Measurements from ENCODE around the gene APBA2.

Gene APBA2

GRCh38 chr15:28897861-28898585, 12.2 kb downstream of the APBA2 start:
- Mint-ChIP-seq H3K9me3 (no peaks in the 10 kb centered on the region), H3K36me3 (no peaks in the 10 kb centered on the region), H3K27ac (no peak overlapping the region), H3K4me3 (no peak overlapping the region), H3K4me1 (peaks cover 8 to 13% of the 10 kb centered on the region in 2 donors), H3K27me3 (peaks cover 6 to 11% of the 10 kb centered on the region in 2 donors)
- DNase-seq (no peak), ATAC-seq (replicated peaks) (no peak)

- no peak overlapping the region for H3K27ac Mint-ChIP-seq
- no peaks in the 10 kb centered on the region for H3K36me3 Mint-ChIP-seq
- H3K4me1 Mint-ChIP-seq: peaks cover 8 to 13% of the 10 kb centered on the region in 2 donors
- H3K9me3 Mint-ChIP-seq: no peaks in the 10 kb centered on the region
- peaks cover 5 to 10% of the 10 kb centered on the region in 2 donors for H3K27me3 Mint-ChIP-seq
- DNase-seq: no peak
- ATAC-seq (replicated peaks): no peak
- H3K4me3 Mint-ChIP-seq: no peak overlapping the region
Measured at GRCh38 chr15:28899061-28899738, 13.4 kb downstream of the APBA2 start.

DNA sequence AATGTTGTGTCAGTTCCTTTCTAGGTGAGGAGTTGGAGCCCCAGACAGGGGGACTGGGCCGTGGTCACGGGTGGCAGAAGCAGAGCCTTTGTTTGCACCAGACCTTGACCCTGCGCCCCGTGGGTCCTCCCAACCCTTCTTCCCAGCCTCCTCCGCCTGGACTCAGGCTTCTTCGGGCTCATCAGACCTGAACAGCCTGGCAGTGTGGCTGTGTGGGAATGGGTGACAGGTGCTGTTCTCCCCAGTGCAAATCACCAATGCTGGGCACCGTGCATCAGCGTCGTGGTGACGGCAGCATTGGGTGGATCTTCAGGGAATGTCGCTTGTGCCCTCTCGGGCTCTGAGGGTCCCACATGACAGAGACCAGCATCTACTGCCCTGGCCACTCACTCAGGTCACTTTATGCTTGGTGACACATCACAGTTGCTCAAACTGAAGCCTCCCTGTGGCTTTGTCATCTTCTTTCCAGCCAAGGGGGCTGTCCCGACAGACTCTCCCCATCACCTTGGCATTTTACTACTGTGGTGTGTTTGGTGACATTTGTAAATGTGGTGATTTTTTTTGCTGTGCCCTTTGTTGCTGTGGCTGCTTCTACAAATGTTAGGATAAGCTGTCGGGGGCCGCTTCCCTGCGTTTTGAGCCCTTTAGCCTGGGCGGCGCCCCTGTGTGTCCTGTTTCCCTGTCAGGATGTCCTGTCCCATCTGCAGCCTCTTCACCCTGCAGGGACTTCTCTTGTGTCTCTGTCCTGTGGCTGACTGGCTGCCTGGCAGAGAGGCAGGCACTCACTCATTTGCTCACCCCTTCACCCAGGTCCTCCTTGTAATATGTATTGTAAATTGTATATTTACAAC, 14.5 kb downstream of the APBA2 start:
- Mint-ChIP-seq H3K4me1 (peaks cover 8 to 13% of the 10 kb centered on the region in 2 donors), H3K36me3 (no peaks in the 10 kb centered on the region), H3K4me3 (no peak overlapping the region), H3K9me3 (no peaks in the 10 kb centered on the region), H3K27me3 (peaks cover 3 to 5% of the 10 kb centered on the region in 2 donors), H3K27ac (no peak overlapping the region)
- ATAC-seq (replicated peaks) (peak; percentile 82 to 87), DNase-seq (peak; percentile 8)

DNA sequence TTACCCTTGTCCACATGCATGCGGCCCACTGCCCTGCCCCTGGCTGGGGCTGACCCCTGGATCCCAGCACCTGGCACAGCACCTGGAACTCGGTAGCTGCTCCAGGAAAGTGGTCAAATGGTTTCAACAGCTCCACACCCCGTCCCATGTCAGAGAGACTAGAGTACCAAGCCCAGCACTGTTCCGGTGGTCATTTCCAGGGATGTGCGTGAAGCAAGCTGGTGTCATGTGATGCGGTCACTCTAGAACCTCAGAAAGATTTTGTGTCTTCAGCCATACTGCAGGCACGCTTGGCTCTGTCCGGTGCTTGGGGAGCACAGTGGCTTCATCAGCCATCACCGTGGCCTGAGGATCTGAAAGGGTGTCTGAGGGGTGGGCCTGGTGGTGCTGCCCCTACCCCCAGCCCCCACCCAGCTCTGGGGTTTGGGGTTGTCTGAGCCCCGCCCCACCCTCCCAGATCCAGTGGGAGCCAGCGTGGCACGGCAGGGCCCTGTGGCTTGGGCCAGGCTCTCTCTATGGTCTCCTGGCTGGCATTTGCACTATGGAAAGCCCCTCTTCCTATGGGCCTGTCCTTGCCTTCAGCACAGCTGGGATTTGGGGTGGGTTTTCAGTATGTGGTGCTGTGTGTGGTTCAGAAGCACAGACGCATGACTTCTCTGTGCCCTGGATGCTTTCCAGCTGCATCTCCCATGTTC, 15.3 kb downstream of the APBA2 start:
- Mint-ChIP-seq H3K9me3 (no peaks in the 10 kb centered on the region), H3K27ac (no peak overlapping the region), H3K4me1 (peaks cover 8 to 13% of the 10 kb centered on the region in 2 donors), H3K36me3 (no peaks in the 10 kb centered on the region), H3K27me3 (peaks cover 3 to 5% of the 10 kb centered on the region in 2 donors), H3K4me3 (no peak overlapping the region)
- DNase-seq (no peak), ATAC-seq (replicated peaks) (peak in 1 of 2 donors; percentile 4)

- Mint-ChIP-seq H3K27ac (no peak overlapping the region), H3K9me3 (no peaks in the 10 kb centered on the region), H3K36me3 (no peaks in the 10 kb centered on the region), H3K4me1 (peaks cover 8 to 13% of the 10 kb centered on the region in 2 donors), H3K4me3 (no peak overlapping the region), H3K27me3 (peaks cover 3 to 8% of the 10 kb centered on the region in 2 donors)
- DNase-seq (no peak), ATAC-seq (replicated peaks) (no peak)
Measured at GRCh38 chr15:28901587-28901980, 15.8 kb downstream of the APBA2 start.

- H3K9me3 Mint-ChIP-seq: no peaks in the 10 kb centered on the region
- ATAC-seq (replicated peaks) (no peak), DNase-seq (no peak)
- H3K27ac Mint-ChIP-seq: no peak overlapping the region
- H3K4me3 Mint-ChIP-seq: no peak overlapping the region
- H3K27me3 Mint-ChIP-seq: peaks cover 3 to 8% of the 10 kb centered on the region in 2 donors
- H3K4me1 Mint-ChIP-seq: peaks cover 8 to 13% of the 10 kb centered on the region in 2 donors
- no peaks in the 10 kb centered on the region for H3K36me3 Mint-ChIP-seq
Measured at GRCh38 chr15:28901987-28902745, 16.4 kb downstream of the APBA2 start.

DNA sequence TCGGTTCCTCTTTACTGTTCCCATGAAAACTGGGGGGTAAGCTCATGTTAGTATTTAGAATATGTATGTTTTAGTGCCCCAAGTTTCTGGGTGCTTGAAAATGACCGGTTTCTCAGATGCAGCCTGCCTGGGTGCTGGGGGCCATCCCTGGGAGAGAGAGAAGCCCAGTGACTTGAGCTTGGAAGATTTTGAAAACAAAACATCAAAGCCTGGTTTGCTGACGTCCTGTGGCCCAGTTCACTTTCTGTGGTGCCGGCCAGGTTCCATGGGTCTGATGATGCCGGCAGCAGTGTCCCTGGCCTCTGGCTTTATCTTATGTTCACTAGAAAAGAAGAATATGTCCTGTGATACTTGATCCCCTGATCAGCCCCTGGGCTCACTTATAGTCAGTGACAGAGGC, 17.1 kb downstream of the APBA2 start:
- Mint-ChIP-seq H3K4me3 (no peak overlapping the region), H3K36me3 (no peaks in the 10 kb centered on the region), H3K9me3 (no peaks in the 10 kb centered on the region), H3K27me3 (peaks cover 3 to 6% of the 10 kb centered on the region in 2 donors), H3K27ac (no peak overlapping the region), H3K4me1 (peaks cover 8 to 13% of the 10 kb centered on the region in 2 donors)
- DNase-seq (no peak), ATAC-seq (replicated peaks) (no peak)

DNA sequence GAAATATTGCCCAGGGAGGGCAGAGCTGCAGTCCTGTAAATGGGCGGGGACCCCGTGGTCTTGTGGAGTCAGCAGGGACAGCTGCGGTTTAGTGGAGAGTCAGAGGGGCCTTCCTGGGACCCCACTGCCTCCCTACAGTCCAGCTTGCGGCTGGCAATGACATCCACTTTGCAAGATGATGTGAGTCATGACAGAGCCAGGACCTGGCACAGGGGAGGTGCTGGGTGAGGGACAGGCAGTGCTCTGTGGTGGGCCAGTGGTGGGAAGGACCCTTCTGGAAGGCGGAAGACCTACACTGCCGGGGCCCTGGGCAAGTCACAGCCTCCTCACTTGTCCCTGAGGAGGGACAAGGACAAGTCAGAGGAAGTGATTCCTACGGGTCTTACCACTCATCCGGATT, 17.8 kb downstream of the APBA2 start:
- H3K4me1 Mint-ChIP-seq: peaks cover 8 to 13% of the 10 kb centered on the region in 2 donors
- no peak for ATAC-seq (replicated peaks)

DNA sequence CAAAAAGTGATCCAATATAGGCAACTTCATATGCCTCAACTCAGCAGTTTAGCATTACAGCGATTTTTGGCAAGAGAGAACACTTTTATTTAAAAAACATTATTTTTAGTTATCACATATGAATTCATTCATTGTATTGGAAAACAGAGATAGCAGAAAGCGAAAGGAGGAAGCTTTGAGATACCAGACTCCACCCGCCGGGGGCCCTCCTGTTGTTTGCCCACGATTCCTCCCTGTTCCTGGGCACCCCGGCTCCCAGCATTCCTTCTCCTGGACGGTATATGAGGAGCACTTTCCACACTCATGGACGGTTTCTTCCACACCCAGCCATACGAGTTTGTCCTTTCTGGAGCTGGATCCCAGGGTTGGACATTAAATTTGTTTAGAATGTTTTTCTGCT, 18.2 kb downstream of the APBA2 start:
- H3K4me3 Mint-ChIP-seq: no peak overlapping the region
- DNase-seq (no peak), ATAC-seq (replicated peaks) (no peak)
- H3K9me3 Mint-ChIP-seq: no peaks in the 10 kb centered on the region
- H3K27me3 Mint-ChIP-seq: peaks cover 3 to 6% of the 10 kb centered on the region in 2 donors
- peaks cover 8 to 13% of the 10 kb centered on the region in 2 donors for H3K4me1 Mint-ChIP-seq
- no peak overlapping the region for H3K27ac Mint-ChIP-seq
- H3K36me3 Mint-ChIP-seq: no peaks in the 10 kb centered on the region

More for the DNA sequence above, 17.8 kb downstream of the APBA2 start:
- no peaks in the 10 kb centered on the region for H3K9me3 Mint-ChIP-seq
- peaks cover 3 to 6% of the 10 kb centered on the region in 2 donors for H3K27me3 Mint-ChIP-seq
- H3K27ac Mint-ChIP-seq: no peak overlapping the region
- no peak for DNase-seq
- H3K4me3 Mint-ChIP-seq: no peak overlapping the region
- no peaks in the 10 kb centered on the region for H3K36me3 Mint-ChIP-seq

GRCh38 chr15:28904541-28905315, 19.0 kb downstream of the APBA2 start:
- ATAC-seq (replicated peaks) (no peak), DNase-seq (no peak)
- H3K27ac Mint-ChIP-seq: no peak overlapping the region
- H3K9me3 Mint-ChIP-seq: no peaks in the 10 kb centered on the region
- peaks cover 6 to 7% of the 10 kb centered on the region in 2 donors for H3K27me3 Mint-ChIP-seq
- H3K4me3 Mint-ChIP-seq: no peak overlapping the region
- no peaks in the 10 kb centered on the region for H3K36me3 Mint-ChIP-seq
- H3K4me1 Mint-ChIP-seq: peaks cover 8 to 13% of the 10 kb centered on the region in 2 donors

DNA sequence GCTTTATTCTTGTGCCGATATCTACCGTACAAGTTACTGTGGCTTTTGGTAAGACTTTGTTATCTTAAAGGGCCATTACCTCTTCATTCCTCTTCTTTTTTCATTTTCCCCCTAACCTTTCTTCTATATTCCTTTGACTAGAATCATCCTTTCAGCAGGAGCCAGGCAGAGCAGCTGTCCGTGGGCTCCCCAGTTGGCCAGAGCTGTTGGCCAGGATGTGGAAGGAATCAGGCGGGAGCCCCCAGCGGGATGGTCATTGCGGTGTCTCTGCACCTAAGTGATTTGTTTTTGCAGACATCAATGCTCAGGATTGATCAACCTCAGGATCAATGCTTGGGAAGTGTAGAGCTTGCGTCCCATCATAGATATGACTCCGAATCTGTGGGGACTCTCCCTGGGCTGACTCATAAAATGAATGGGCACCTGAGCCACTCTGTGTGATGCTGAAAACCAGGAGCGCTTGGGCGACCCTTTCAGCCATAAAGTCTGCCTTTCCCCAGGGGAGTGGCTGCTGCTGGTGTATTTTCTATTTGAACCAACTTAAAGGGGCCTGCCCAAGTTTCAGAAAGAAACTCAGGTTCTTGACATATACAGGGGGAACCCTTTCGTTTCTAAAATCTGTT, 21.7 kb downstream of the APBA2 start:
- H3K27ac Mint-ChIP-seq: no peak overlapping the region
- DNase-seq: no peak
- H3K4me3 Mint-ChIP-seq: no peak overlapping the region
- H3K4me1 Mint-ChIP-seq: peaks cover 0 to 6% of the 10 kb centered on the region in 2 donors
- H3K27me3 Mint-ChIP-seq: peaks cover 6 to 7% of the 10 kb centered on the region in 2 donors
- no peaks in the 10 kb centered on the region for H3K9me3 Mint-ChIP-seq
- no peak for ATAC-seq (replicated peaks)
- no peaks in the 10 kb centered on the region for H3K36me3 Mint-ChIP-seq

DNA sequence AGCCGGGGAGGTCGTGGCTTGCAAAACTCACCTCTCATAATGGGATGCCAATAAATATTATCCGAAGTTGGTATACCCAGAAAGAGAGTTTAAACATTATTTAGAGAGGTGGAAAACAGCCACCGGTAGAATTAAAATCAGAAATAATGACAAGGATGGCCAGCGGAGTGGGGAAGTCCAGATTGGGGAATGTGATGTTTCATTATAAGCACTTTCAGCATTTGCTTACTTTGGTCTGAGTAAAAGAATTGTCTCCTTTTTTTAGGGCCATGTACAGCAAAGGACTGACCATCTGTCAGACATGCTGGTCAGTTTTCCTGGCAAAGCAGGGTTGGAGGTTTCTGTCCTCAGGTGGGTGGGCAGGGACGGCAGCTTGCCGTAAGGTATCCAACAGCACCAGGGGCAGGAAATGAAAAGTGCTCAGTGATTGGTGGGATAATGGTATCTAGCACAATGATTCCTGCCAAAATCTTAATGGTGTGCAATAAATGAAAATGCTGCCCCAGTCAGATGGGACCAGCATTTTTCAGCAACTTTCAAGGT, 24.3 kb downstream of the APBA2 start:
- no peaks in the 10 kb centered on the region for H3K4me1 Mint-ChIP-seq
- H3K36me3 Mint-ChIP-seq: no peaks in the 10 kb centered on the region
- DNase-seq (no peak), ATAC-seq (replicated peaks) (no peak)
- no peak overlapping the region for H3K4me3 Mint-ChIP-seq
- H3K9me3 Mint-ChIP-seq: no peaks in the 10 kb centered on the region
- H3K27ac Mint-ChIP-seq: no peak overlapping the region
- peaks cover 4 to 6% of the 10 kb centered on the region in 2 donors for H3K27me3 Mint-ChIP-seq

Data from stimulated activated naive B cell treated with anti-CD40 and anti-IgM and Interleukin-4, amounts not matched to agents 10 μg/mL and 1 μg/mL and 100 μg/mL, for 72 hours (primary cell).